Measurements from ENCODE around the gene CCL14.

GRCh38 chr17:36016555-36016954, 30.0 kb upstream of the CCL14 start:
- TF ChIP-seq CTCF (optimal IDR thresholded peaks at IDR 0.05 in 1 of 3, IDR thresholded peaks at IDR 0.05 in 1 of 3, conservative IDR thresholded peaks at IDR 0.05 in 1 of 3; ENCODE audit: extremely low read depth in 1 of 3, insufficient read depth in 2 of 3, low read length in 3 of 3): no peak
- TF ChIP-seq EZH2 (IDR thresholded peaks at IDR 0.05; ENCODE audit: low read length): no peak
